Stimulated activated CD8-positive, alpha-beta memory T cell treated with anti-CD3 and anti-CD28 coated beads, Interleukin-4, amount 100 ng/mL, for 4 hours (primary cell): Measurements from ENCODE around the gene LMBR1L.

Source experiments
- DNase-seq, 2 donors: peaks; one replicate each; pipeline ENCODE4 v3.0.0-alpha.2; 2020; ENCODE audit warnings: low read depth in 2 of 2, low spot score in 1 of 2

Gene LMBR1L

GRCh38 chr12:49054524-49054923, 56.1 kb downstream of the LMBR1L start:
- DNase-seq = no peak

GRCh38 chr12:49054096-49054495, 56.6 kb downstream of the LMBR1L start:
- no peak for DNase-seq

GRCh38 chr12:49052451-49053208, 58.0 kb downstream of the LMBR1L start:
- DNase-seq = no peak

- DNase-seq = no peak
Observed at GRCh38 chr12:49051777-49052438, 58.7 kb downstream of the LMBR1L start.

GRCh38 chr12:49051373-49051764, 59.3 kb downstream of the LMBR1L start:
- DNase-seq = no peak

- DNase-seq = no peak
Observed at GRCh38 chr12:49050507-49051372, 59.9 kb downstream of the LMBR1L start.

- DNase-seq = no peak
Observed at GRCh38 chr12:49049566-49050224, 61.0 kb downstream of the LMBR1L start.

GRCh38 chr12:49048953-49049352, 61.7 kb downstream of the LMBR1L start:
- no peak for DNase-seq
